GM12801 (cell line): Measurements from ENCODE around the gene ENDOD1.

ENCODE experiments used
- CTCF ChIP-seq: IDR thresholded peaks from one replicate; pipeline ENCODE4 v1.5.1; 2011; ENCODE audit warnings: control low read depth; ENCODE audit not compliant: insufficient read length; ENCODE audit errors: extremely low read depth

Gene ENDOD1

GRCh38 chr11:95095858-95096587, 6.4 kb downstream of the ENDOD1 start:
- no peak for TF ChIP-seq CTCF

GRCh38 chr11:95097209-95097608, 7.6 kb downstream of the ENDOD1 start:
- TF ChIP-seq CTCF, result no peak

GRCh38 chr11:95098826-95099225, 9.2 kb downstream of the ENDOD1 start:
- TF ChIP-seq CTCF, result no peak

- no peak for TF ChIP-seq CTCF
Measured at GRCh38 chr11:95100191-95100648, 10.6 kb downstream of the ENDOD1 start.

GRCh38 chr11:95100856-95101507, 11.3 kb downstream of the ENDOD1 start:
- TF ChIP-seq CTCF, result no peak

GRCh38 chr11:95101935-95102334, 12.3 kb downstream of the ENDOD1 start:
- TF ChIP-seq CTCF, result no peak

GRCh38 chr11:95102733-95103132, 13.1 kb downstream of the ENDOD1 start:
- TF ChIP-seq CTCF, result no peak
